ENCODE data around the gene TLR8. TPM values are rescaled to one million over a fixed set of nuclear protein-coding genes. Genes with fewer than 3 reads are reported as not detected.
"Not testable (repeated sequence)": the region's sequence is repeated elsewhere in the genome, so short reads cannot be mapped to it uniquely, and the experiment has no call there.

Gene TLR8
- polyA plus RNA-seq, 2 donors, result 0.02 to 0.08 TPM

GRCh38 chrX:12956704-12957534, 50.5 kb downstream of the TLR8 start:
- WGBS, 2 donors, result 59 to 61% methylated on average over 8 of the region's 8 CpGs
- peak overlapping the region; percentile 70 to 84 for H3K27ac ChIP-seq (ENCODE audit: low read depth in 2 of 2, low read length in 1 of 2)
- peaks cover 5 to 6% of the 10 kb centered on the region in 2 donors for H3K4me1 ChIP-seq (ENCODE audit: control insufficient read depth in 2 of 2, insufficient read depth in 2 of 2, low read length in 1 of 2)
- no peak overlapping the region for H3K4me3 ChIP-seq (ENCODE audit: low read depth in 1 of 2, low read length in 2 of 2)
- no peaks in the 10 kb centered on the region for H3K9me3 ChIP-seq (ENCODE audit: control insufficient read depth in 2 of 2, insufficient read depth in 1 of 2, low read depth in 1 of 2, low read length in 1 of 2)
- no peaks in the 10 kb centered on the region for H3K36me3 ChIP-seq (ENCODE audit: control insufficient read depth in 2 of 2, insufficient read depth in 2 of 2, low read length in 1 of 2)
- no peaks in the 10 kb centered on the region for H3K27me3 ChIP-seq (ENCODE audit: control insufficient read depth in 1 of 2, insufficient read depth in 2 of 2, low read length in 2 of 2)

- Histone ChIP-seq H3K4me3 (ENCODE audit: low read depth in 1 of 2, low read length in 2 of 2) (no peak overlapping the region), H3K27ac (ENCODE audit: low read depth in 2 of 2, low read length in 1 of 2) (no peak overlapping the region), H3K4me1 (ENCODE audit: control insufficient read depth in 2 of 2, insufficient read depth in 2 of 2, low read length in 1 of 2) (peaks cover 5 to 6% of the 10 kb centered on the region in 2 donors), H3K27me3 (ENCODE audit: control insufficient read depth in 1 of 2, insufficient read depth in 2 of 2, low read length in 2 of 2) (no peaks in the 10 kb centered on the region), H3K36me3 (ENCODE audit: control insufficient read depth in 2 of 2, insufficient read depth in 2 of 2, low read length in 1 of 2) (no peaks in the 10 kb centered on the region), H3K9me3 (ENCODE audit: control insufficient read depth in 2 of 2, insufficient read depth in 1 of 2, low read depth in 1 of 2, low read length in 1 of 2) (no peaks in the 10 kb centered on the region)
- 65% methylated on average over 5 of the region's 5 CpGs for WGBS, 2 donors
These were observed 51.6 kb downstream of the TLR8 start for GRCh38 chrX:12958059-12958458.

DNA sequence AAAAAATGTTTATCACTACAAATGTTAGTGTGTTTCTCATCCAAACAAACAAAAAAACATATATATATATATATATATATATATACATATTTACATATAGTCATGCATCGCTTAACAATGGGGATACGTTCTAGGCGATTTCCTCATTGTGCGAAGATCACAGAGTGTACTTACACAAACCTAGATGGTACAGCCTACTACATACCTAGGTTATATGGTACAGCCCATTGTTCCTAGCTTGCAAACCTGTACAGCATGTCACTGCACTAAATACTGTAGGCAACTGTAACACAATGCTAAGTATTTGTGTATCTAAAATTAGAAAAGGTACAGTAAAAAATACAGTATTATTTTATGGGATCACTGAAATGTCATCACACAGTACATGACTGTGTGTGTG, 52.0 kb downstream of the TLR8 start:
- Histone ChIP-seq H3K27ac (ENCODE audit: low read depth in 2 of 2, low read length in 1 of 2) (no peak overlapping the region), H3K9me3 (ENCODE audit: control insufficient read depth in 2 of 2, insufficient read depth in 1 of 2, low read depth in 1 of 2, low read length in 1 of 2) (no peaks in the 10 kb centered on the region), H3K4me3 (ENCODE audit: low read depth in 1 of 2, low read length in 2 of 2) (no peak overlapping the region), H3K4me1 (ENCODE audit: control insufficient read depth in 2 of 2, insufficient read depth in 2 of 2, low read length in 1 of 2) (peaks cover 5 to 6% of the 10 kb centered on the region in 2 donors), H3K27me3 (ENCODE audit: control insufficient read depth in 1 of 2, insufficient read depth in 2 of 2, low read length in 2 of 2) (no peaks in the 10 kb centered on the region), H3K36me3 (ENCODE audit: control insufficient read depth in 2 of 2, insufficient read depth in 2 of 2, low read length in 1 of 2) (no peaks in the 10 kb centered on the region)
- 93 to 94% methylated on average over 4 of the region's 4 CpGs for WGBS, 2 donors

DNA sequence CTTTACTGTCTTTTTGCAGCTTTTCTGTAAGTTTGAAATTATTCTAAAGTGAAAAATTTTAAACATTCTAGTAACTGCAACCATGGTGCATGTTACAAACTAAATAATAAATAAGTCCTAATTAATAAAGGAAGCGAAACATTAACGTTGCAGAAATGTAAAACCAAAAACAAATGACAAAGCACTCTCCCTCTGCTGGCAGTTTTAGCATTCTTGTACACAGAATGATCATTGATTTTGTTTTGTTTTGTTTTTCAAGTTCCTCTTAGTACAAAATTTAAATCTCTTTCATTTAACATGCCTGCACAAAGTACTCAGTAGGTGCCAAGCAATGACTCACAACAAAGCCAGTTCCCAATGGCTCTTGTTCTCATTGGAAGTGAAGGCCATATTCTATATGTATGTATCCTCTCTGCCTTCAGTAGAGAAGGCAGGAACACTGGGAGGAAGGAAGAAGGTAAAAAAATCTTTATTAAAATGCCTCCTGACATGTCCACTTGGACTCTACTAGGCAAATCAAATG, 54.8 kb downstream of the TLR8 start:
- Histone ChIP-seq H3K4me3 (ENCODE audit: low read depth in 1 of 2, low read length in 2 of 2) (no peak overlapping the region), H3K36me3 (ENCODE audit: control insufficient read depth in 2 of 2, insufficient read depth in 2 of 2, low read length in 1 of 2) (no peaks in the 10 kb centered on the region), H3K4me1 (ENCODE audit: control insufficient read depth in 2 of 2, insufficient read depth in 2 of 2, low read length in 1 of 2) (peaks cover under 1 to 5% of the 10 kb centered on the region in 2 donors), H3K9me3 (ENCODE audit: control insufficient read depth in 2 of 2, insufficient read depth in 1 of 2, low read depth in 1 of 2, low read length in 1 of 2) (no peaks in the 10 kb centered on the region), H3K27ac (ENCODE audit: low read depth in 2 of 2, low read length in 1 of 2) (no peak overlapping the region), H3K27me3 (ENCODE audit: control insufficient read depth in 1 of 2, insufficient read depth in 2 of 2, low read length in 2 of 2) (no peaks in the 10 kb centered on the region)
- WGBS, 2 donors, result 21 to 54% methylated on average over 2 of the region's 2 CpGs

GRCh38 chrX:12962041-12962504, 55.7 kb downstream of the TLR8 start:
- peak overlapping the region in 1 of 2 donors; percentile 44 for H3K27ac ChIP-seq (ENCODE audit: low read depth in 2 of 2, low read length in 1 of 2)
- no peaks in the 10 kb centered on the region for H3K27me3 ChIP-seq (ENCODE audit: control insufficient read depth in 1 of 2, insufficient read depth in 2 of 2, low read length in 2 of 2)
- H3K9me3 ChIP-seq (ENCODE audit: control insufficient read depth in 2 of 2, insufficient read depth in 1 of 2, low read depth in 1 of 2, low read length in 1 of 2), result no peaks in the 10 kb centered on the region
- H3K4me1 ChIP-seq (ENCODE audit: control insufficient read depth in 2 of 2, insufficient read depth in 2 of 2, low read length in 1 of 2), result peaks cover 0 to 3% of the 10 kb centered on the region in 2 donors
- no peak overlapping the region for H3K4me3 ChIP-seq (ENCODE audit: low read depth in 1 of 2, low read length in 2 of 2)
- 82 to 91% methylated on average over 4 of the region's 4 CpGs for WGBS, 2 donors
- no peaks in the 10 kb centered on the region for H3K36me3 ChIP-seq (ENCODE audit: control insufficient read depth in 2 of 2, insufficient read depth in 2 of 2, low read length in 1 of 2)

DNA sequence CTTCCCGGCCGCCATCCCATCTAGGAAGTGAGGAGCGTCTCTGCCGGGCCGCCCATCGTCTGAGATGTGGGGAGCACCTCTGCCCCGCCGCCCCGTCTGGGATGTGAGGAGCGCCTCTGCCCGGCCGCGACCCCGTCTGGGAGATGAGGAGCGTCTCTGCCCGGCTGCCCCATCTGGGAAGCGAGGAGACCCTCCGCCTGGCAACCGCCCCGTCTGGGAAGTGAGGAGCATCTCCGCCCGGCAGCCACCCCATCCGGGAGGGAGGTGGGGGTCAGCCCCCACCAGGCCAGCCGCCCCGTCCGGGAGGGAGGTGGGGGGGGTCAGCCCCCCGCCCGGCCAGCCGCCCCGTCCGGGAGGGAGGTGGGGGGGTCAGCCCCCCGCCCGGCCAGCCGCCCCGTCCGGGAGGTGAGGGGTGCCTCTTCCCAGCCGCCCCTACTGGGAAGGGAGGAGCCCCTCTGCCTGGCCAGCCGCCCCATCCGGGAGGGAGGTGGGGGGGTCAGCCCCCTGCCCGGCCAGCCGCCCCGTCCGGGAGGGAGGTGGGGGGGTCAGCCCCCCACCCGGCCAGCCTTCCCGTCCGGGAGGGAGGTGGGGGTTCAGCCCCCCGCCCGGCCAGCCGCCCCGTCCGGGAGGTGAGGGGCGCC, 56.9 kb downstream of the TLR8 start:
- not testable (repeated sequence) for H3K27ac ChIP-seq (ENCODE audit: low read depth in 2 of 2, low read length in 1 of 2); H3K36me3 ChIP-seq (ENCODE audit: control insufficient read depth in 2 of 2, insufficient read depth in 2 of 2, low read length in 1 of 2); H3K4me1 ChIP-seq (ENCODE audit: control insufficient read depth in 2 of 2, insufficient read depth in 2 of 2, low read length in 1 of 2); H3K9me3 ChIP-seq (ENCODE audit: control insufficient read depth in 2 of 2, insufficient read depth in 1 of 2, low read depth in 1 of 2, low read length in 1 of 2); H3K27me3 ChIP-seq (ENCODE audit: control insufficient read depth in 1 of 2, insufficient read depth in 2 of 2, low read length in 2 of 2); H3K4me3 ChIP-seq (ENCODE audit: low read depth in 1 of 2, low read length in 2 of 2)
- 92 to 98% methylated on average over 22 to 30 of the region's 52 CpGs for WGBS, 2 donors

- Histone ChIP-seq H3K4me3 (ENCODE audit: low read depth in 1 of 2, low read length in 2 of 2) (no peak overlapping the region), H3K4me1 (ENCODE audit: control insufficient read depth in 2 of 2, insufficient read depth in 2 of 2, low read length in 1 of 2) (peaks cover 0 to 3% of the 10 kb centered on the region in 2 donors), H3K36me3 (ENCODE audit: control insufficient read depth in 2 of 2, insufficient read depth in 2 of 2, low read length in 1 of 2) (no peaks in the 10 kb centered on the region), H3K27ac (ENCODE audit: low read depth in 2 of 2, low read length in 1 of 2) (no peak overlapping the region), H3K27me3 (ENCODE audit: control insufficient read depth in 1 of 2, insufficient read depth in 2 of 2, low read length in 2 of 2) (no peaks in the 10 kb centered on the region), H3K9me3 (ENCODE audit: control insufficient read depth in 2 of 2, insufficient read depth in 1 of 2, low read depth in 1 of 2, low read length in 1 of 2) (no peaks in the 10 kb centered on the region)
- 73 to 80% methylated on average over 6 of the region's 6 CpGs for WGBS, 2 donors
These were observed 58.9 kb downstream of the TLR8 start for GRCh38 chrX:12965131-12965940.

DNA sequence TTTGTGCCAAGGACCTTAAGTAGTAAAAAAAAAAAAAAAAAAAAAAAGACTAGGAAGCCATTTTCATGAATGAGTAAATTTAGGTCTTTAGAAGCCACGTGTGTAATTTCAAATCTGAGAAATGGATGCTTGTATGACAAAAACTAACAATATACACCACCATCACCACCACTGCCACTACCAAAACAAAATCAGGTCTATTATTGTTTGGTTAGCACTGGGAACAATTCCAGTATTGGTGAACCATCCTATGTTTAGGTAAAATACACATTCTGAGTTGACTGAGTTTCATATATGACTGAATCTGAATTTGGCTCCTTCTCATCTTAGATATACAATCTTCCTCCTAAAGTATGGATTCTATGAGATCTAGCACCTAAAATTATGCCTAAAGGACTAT, 59.7 kb downstream of the TLR8 start:
- H3K4me1 ChIP-seq (ENCODE audit: control insufficient read depth in 2 of 2, insufficient read depth in 2 of 2, low read length in 1 of 2), result peaks cover 0 to 3% of the 10 kb centered on the region in 2 donors
- no peaks in the 10 kb centered on the region for H3K36me3 ChIP-seq (ENCODE audit: control insufficient read depth in 2 of 2, insufficient read depth in 2 of 2, low read length in 1 of 2)
- H3K27me3 ChIP-seq (ENCODE audit: control insufficient read depth in 1 of 2, insufficient read depth in 2 of 2, low read length in 2 of 2), result no peaks in the 10 kb centered on the region
- no peak overlapping the region for H3K4me3 ChIP-seq (ENCODE audit: low read depth in 1 of 2, low read length in 2 of 2)
- 47 to 80% methylated on average over 1 of the region's 1 CpG for WGBS, 2 donors
- no peak overlapping the region for H3K27ac ChIP-seq (ENCODE audit: low read depth in 2 of 2, low read length in 1 of 2)
- no peaks in the 10 kb centered on the region for H3K9me3 ChIP-seq (ENCODE audit: control insufficient read depth in 2 of 2, insufficient read depth in 1 of 2, low read depth in 1 of 2, low read length in 1 of 2)

DNA sequence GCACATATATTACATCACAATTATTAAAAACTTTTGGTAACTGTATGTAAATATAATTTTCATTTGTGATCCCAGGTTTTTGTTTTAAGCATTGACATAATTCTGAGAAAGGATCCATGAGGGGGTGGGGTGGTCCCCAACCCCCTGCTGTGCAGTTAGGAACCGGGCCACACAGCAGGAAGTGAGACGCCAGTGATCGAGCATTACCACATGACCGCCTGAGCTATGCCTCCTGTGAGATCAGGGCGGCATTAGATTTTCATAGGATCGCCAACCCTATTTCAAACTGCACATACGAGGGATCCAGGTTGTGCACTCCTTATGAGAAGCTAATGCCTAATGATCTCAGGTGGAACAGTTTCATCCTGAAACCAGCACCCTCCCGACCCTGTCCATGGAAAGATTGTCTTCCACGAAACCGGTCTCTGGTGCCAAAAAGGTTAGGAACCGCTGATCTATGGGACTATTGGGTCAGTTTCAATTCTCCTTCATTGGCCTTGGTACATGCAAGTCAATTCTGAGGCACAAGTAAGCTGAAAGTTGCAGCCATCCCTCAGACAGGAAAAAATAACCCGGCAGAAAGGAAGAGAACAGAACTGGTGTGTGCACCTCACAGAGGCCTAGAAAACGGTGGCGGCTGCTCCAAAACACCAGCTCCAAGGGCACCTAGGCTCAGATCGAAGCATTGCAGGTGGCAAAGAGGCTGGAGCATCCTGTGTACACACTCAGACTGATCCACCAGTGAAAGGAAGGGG, 61.5 kb downstream of the TLR8 start:
- peak overlapping the region in 1 of 2 donors; percentile 30 for H3K27ac ChIP-seq (ENCODE audit: low read depth in 2 of 2, low read length in 1 of 2)

More for the DNA sequence above, 61.5 kb downstream of the TLR8 start:
- Histone ChIP-seq H3K4me1 (ENCODE audit: control insufficient read depth in 2 of 2, insufficient read depth in 2 of 2, low read length in 1 of 2) (no peaks in the 10 kb centered on the region), H3K4me3 (ENCODE audit: low read depth in 1 of 2, low read length in 2 of 2) (no peak overlapping the region), H3K36me3 (ENCODE audit: control insufficient read depth in 2 of 2, insufficient read depth in 2 of 2, low read length in 1 of 2) (no peaks in the 10 kb centered on the region), H3K9me3 (ENCODE audit: control insufficient read depth in 2 of 2, insufficient read depth in 1 of 2, low read depth in 1 of 2, low read length in 1 of 2) (no peaks in the 10 kb centered on the region), H3K27me3 (ENCODE audit: control insufficient read depth in 1 of 2, insufficient read depth in 2 of 2, low read length in 2 of 2) (no peaks in the 10 kb centered on the region)
- 73 to 83% methylated on average over 15 of the region's 15 CpGs for WGBS, 2 donors
